ENCODE data around the gene HOMER2. TPM values are rescaled to one million over a fixed set of nuclear protein-coding genes. Genes with fewer than 3 reads are reported as not detected.
A peak's percentile ranks its signal among the peaks of the same experiment; 100 is the strongest.
"Not testable (repeated sequence)": the region's sequence is repeated elsewhere in the genome, so short reads cannot be mapped to it uniquely, and the experiment has no call there.

The HOMER2 gene
- total RNA-seq, 1 experiment from 2014 or later, result 40.4 TPM

GRCh38 chr15:82969353-82969752, 16.8 kb upstream of the HOMER2 start:
- DNase-seq (ENCODE audit: low spot score), result no peak
- in situ Hi-C loops (cut with HindIII; ENCODE audit: low sequenced_read_pairs), result no loop called here

GRCh38 chr15:82968066-82968465, 15.5 kb upstream of the HOMER2 start:
- in situ Hi-C loops (cut with HindIII; ENCODE audit: low sequenced_read_pairs), result no loop called here
- no peak for DNase-seq (ENCODE audit: low spot score)

GRCh38 chr15:82966671-82967071, 14.2 kb upstream of the HOMER2 start:
- DNase-seq (ENCODE audit: low spot score), result no peak
- in situ Hi-C loops (cut with HindIII; ENCODE audit: low sequenced_read_pairs), result no loop called here

GRCh38 chr15:82964890-82965289, 12.4 kb upstream of the HOMER2 start:
- in situ Hi-C loops (cut with HindIII; ENCODE audit: low sequenced_read_pairs), result no loop called here
- DNase-seq (ENCODE audit: low spot score), result no peak

GRCh38 chr15:82963471-82964341, 11.2 kb upstream of the HOMER2 start:
- in situ Hi-C loops (cut with HindIII; ENCODE audit: low sequenced_read_pairs), result no loop called here
- DNase-seq (ENCODE audit: low spot score), result no peak

GRCh38 chr15:82960766-82961165, 8.2 kb upstream of the HOMER2 start:
- in situ Hi-C loops (cut with HindIII; ENCODE audit: low sequenced_read_pairs), result no loop called here
- no peak for DNase-seq (ENCODE audit: low spot score)

GRCh38 chr15:82959423-82959822, 6.9 kb upstream of the HOMER2 start:
- DNase-seq (ENCODE audit: low spot score), result no peak
- in situ Hi-C loops (cut with HindIII; ENCODE audit: low sequenced_read_pairs), result no loop called here

- DNase-seq (ENCODE audit: low spot score), result no peak
- in situ Hi-C loops (cut with HindIII; ENCODE audit: low sequenced_read_pairs), result no loop called here
Measured at GRCh38 chr15:82958638-82959037, 6.1 kb upstream of the HOMER2 start.

- DNase-seq (ENCODE audit: low spot score), result peak; percentile 36
Measured at GRCh38 chr15:82951472-82952157, 905 bp downstream of the HOMER2 start.

GRCh38 chr15:82950746-82951370, 1.7 kb downstream of the HOMER2 start:
- in situ Hi-C loops (cut with HindIII; ENCODE audit: low sequenced_read_pairs), result loop anchor here (5.0 kb wide), 1 partner anchor 36 kb away; the partner anchor contains the start of gene RAMAC
- DNase-seq (ENCODE audit: low spot score), result peak; percentile 36

More at GRCh38 chr15:82951472-82952157, 905 bp downstream of the HOMER2 start:
- in situ Hi-C loops (cut with HindIII; ENCODE audit: low sequenced_read_pairs), result loop anchor here (5.0 kb wide), 1 partner anchor 36 kb away; the partner anchor contains the start of gene RAMAC

GRCh38 chr15:82950295-82950694, 2.2 kb downstream of the HOMER2 start:
- DNase-seq (ENCODE audit: low spot score), result no peak

GRCh38 chr15:82946155-82946701, 6.3 kb downstream of the HOMER2 start:
- in situ Hi-C loops (cut with HindIII; ENCODE audit: low sequenced_read_pairs), result no loop called here
- no peak for DNase-seq (ENCODE audit: low spot score)

More at GRCh38 chr15:82950295-82950694, 2.2 kb downstream of the HOMER2 start:
- in situ Hi-C loops (cut with HindIII; ENCODE audit: low sequenced_read_pairs), result loop anchor here (5.0 kb wide), 1 partner anchor 37 kb away; the partner anchor contains the start of gene RAMAC

GRCh38 chr15:82945326-82945725, 7.2 kb downstream of the HOMER2 start:
- DNase-seq (ENCODE audit: low spot score), result no peak
- in situ Hi-C loops (cut with HindIII; ENCODE audit: low sequenced_read_pairs), result no loop called here

GRCh38 chr15:82944821-82945220, 7.7 kb downstream of the HOMER2 start:
- in situ Hi-C loops (cut with HindIII; ENCODE audit: low sequenced_read_pairs), result no loop called here
- DNase-seq (ENCODE audit: low spot score), result no peak

GRCh38 chr15:82944056-82944455, 8.5 kb downstream of the HOMER2 start:
- peak; percentile 35 for DNase-seq (ENCODE audit: low spot score)
- in situ Hi-C loops (cut with HindIII; ENCODE audit: low sequenced_read_pairs), result no loop called here

GRCh38 chr15:82943176-82943575, 9.3 kb downstream of the HOMER2 start:
- in situ Hi-C loops (cut with HindIII; ENCODE audit: low sequenced_read_pairs), result no loop called here
- DNase-seq (ENCODE audit: low spot score), result no peak

- DNase-seq (ENCODE audit: low spot score), result no peak
- in situ Hi-C loops (cut with HindIII; ENCODE audit: low sequenced_read_pairs), result no loop called here
Measured at GRCh38 chr15:82942691-82943090, 9.8 kb downstream of the HOMER2 start.

- in situ Hi-C loops (cut with HindIII; ENCODE audit: low sequenced_read_pairs); DNase-seq (ENCODE audit: low spot score): not testable (repeated sequence)
Measured at GRCh38 chr15:82939678-82940077, 12.8 kb downstream of the HOMER2 start.

GRCh38 chr15:82937712-82938058, 14.8 kb downstream of the HOMER2 start:
- in situ Hi-C loops (cut with HindIII; ENCODE audit: low sequenced_read_pairs), result no loop called here
- no peak for DNase-seq (ENCODE audit: low spot score)

Data from G401 (cell line).